ENCODE results near the gene SECISBP2L.
"Not testable (repeated sequence)": the region's sequence is repeated elsewhere in the genome, so short reads cannot be mapped to it uniquely, and the experiment has no call there.

The SECISBP2L gene

DNA sequence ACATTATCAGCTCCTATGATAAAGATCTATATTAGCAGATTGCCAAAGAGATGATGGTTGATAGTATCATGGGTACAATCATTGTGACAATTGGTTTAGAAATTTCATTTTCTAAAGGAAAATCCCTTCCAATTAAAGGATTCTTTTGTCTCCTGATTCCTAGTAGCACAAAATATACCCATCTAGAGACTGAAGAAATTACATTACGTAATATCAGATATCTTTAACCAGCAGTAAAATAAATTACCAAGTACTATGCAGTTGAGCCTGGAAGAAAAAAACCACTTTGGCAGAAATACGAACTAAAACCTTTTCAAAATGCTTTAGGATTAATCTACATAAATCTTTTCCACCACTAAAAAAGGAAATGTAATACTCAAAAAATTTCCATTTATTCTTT, 46.9 kb downstream of the SECISBP2L start:
- no peak for DNase-seq (ENCODE audit: low read depth in 2 of 2)

DNA sequence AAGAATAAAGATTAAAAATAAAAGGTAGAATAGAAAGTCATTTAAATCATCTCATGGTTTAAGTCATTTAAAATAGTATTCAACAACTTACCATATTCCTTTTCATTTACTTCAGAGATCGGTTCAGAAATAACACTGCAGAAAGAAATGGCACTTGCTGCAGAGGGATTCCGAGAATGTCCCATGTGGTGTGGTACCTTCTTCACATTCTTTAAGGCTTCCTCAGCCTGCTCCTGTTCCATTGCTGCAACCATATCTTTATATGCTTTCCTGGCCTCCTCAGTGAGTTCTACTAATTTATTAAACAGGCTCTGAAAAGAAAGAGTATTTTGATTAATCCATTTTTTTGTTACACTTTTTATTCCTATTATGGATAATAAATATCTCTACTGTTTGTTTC, 50.0 kb downstream of the SECISBP2L start:
- DNase-seq (ENCODE audit: low read depth in 2 of 2) = no peak

GRCh38 chr15:48993380-48993779, 52.9 kb downstream of the SECISBP2L start:
- DNase-seq (ENCODE audit: low read depth in 2 of 2) = no peak

DNA sequence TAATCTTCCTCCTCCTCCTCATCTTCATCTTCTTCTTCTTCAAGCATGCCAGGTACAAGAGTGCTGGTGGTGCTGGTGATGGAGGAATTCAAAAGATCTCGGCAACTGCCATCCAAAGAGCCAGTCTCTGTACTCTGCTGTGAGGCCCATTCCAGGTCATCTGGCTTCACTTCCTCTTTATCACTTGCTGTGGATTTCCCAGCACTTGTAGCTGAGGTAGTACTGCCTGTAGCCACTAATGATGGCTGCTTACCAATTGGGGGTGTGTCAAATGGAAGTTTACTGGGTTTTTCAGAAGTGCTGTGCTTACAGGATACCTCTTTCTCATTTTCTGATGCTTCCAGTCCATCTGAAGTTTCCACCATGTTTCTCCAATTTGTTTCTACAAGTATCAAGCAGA, 53.7 kb downstream of the SECISBP2L start:
- no peak for DNase-seq (ENCODE audit: low read depth in 2 of 2)

DNA sequence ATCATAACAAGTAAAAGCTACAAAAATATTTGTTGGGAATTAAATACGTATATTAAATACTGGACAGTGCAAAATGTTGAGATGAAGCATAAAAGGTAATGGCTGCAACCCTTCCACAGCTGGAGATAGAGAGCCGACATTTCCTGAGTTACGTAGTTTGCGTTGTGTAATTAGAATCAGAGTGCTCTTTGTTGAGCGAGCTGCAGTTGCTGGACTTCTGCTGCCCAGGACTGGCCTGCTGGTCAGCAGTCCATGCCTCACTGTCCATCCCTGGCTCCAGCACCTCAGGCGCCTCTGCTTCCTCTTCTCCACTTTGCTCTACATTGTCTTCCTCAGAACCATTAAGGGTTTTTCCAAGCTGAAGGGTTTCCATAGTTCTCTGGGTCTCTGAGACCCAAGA, 54.1 kb downstream of the SECISBP2L start:
- DNase-seq (ENCODE audit: low read depth in 2 of 2) = no peak

GRCh38 chr15:48989170-48989569, 57.1 kb downstream of the SECISBP2L start:
- no peak for DNase-seq (ENCODE audit: low read depth in 2 of 2)

- no peak for DNase-seq (ENCODE audit: low read depth in 2 of 2)
Observed at GRCh38 chr15:48987142-48987541, 59.1 kb downstream of the SECISBP2L start.

DNA sequence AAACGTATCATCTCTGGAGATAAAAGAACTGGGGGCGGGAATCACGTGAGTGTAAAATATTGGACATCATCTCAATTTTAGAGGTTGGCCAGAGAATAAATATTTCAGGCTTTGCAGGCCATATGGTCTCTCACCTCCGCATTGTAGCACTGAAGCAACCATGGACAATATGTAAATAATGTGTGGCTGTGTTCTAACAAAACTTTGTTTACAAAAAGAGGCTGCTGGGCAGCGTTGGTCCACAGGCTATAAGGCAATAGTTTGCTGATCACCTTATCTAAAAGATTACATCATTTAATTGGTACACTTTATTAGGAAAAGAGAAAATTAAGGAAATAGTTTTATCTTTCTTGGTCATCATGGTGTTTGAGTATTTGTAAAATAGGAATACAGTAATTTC, 60.0 kb downstream of the SECISBP2L start:
- DNase-seq (ENCODE audit: low read depth in 2 of 2) = no peak

GRCh38 chr15:48985516-48985915, 60.7 kb downstream of the SECISBP2L start:
- DNase-seq (ENCODE audit: low read depth in 2 of 2) = no peak

DNA sequence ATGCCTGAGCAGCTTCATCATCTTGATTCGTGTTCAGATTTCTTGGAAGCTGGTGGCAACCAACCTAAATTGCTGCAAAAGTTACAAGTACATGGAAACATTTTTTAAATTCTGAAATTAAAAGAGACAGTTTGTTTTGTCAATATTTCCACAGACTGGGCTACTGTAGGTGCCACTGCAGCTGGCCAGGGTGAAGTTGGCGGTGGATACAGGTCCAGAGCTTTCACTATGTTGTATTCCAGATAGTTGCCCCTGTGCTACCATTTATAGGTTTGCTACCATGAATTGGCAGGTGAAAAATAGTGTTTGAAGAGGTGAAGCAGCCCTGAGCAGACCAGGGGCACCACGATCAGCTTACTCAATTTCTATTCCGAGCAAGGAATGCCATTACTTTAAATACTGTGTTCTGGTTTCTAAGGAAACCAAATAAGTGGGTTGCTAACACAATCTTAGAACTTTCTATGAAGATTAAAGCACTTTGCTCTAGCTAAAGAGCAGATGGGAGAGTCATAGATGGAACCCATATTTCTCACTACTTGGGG, 61.4 kb downstream of the SECISBP2L start:
- DNase-seq (ENCODE audit: low read depth in 2 of 2) = no peak

- no peak for DNase-seq (ENCODE audit: low read depth in 2 of 2)
Observed at GRCh38 chr15:48984021-48984710, 62.1 kb downstream of the SECISBP2L start.

GRCh38 chr15:48983300-48983699, 62.9 kb downstream of the SECISBP2L start:
- DNase-seq (ENCODE audit: low read depth in 2 of 2) = no peak

GRCh38 chr15:48981941-48982340, 64.3 kb downstream of the SECISBP2L start:
- DNase-seq (ENCODE audit: low read depth in 2 of 2) = no peak

- DNase-seq (ENCODE audit: low read depth in 2 of 2) = no peak
Observed at GRCh38 chr15:48978638-48979037, 67.6 kb downstream of the SECISBP2L start.

DNA sequence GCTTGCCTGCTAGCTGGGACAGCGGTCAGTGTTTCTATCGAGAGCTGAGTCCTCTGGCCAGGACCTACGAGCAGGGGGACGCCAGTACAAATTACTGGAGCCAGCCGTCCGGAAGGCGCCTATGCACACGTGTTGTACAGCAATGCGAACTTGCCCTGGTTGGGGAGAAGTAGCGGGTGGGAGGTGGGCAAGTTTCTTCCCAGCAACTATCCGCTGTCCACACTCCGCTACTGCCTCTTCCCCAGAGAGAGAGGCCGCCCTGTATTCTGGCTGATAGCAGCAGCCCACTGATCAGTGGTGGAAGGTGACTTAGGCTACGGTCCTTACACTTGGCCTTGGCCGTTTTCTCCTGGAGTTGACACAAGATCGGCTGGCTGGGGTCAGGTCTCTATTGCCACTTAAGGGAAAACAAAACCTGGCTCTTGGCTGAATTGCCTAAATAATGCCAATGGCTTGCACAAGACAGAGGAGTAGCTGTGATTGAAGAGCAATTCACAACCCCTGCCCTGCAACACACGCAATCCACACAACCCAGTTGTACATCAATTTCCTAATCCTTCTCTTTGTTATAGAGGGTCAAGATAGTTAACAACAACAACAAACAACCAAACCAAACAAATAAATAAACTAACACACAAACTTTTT, 69.7 kb downstream of the SECISBP2L start:
- DNase-seq (ENCODE audit: low read depth in 2 of 2) = no peak

- DNase-seq (ENCODE audit: low read depth in 2 of 2) = peak; percentile 60 to 72
Observed at GRCh38 chr15:48975472-48976419, 70.5 kb downstream of the SECISBP2L start.

- no peak for DNase-seq (ENCODE audit: low read depth in 2 of 2)
Observed at GRCh38 chr15:48974882-48975281, 71.4 kb downstream of the SECISBP2L start.

DNA sequence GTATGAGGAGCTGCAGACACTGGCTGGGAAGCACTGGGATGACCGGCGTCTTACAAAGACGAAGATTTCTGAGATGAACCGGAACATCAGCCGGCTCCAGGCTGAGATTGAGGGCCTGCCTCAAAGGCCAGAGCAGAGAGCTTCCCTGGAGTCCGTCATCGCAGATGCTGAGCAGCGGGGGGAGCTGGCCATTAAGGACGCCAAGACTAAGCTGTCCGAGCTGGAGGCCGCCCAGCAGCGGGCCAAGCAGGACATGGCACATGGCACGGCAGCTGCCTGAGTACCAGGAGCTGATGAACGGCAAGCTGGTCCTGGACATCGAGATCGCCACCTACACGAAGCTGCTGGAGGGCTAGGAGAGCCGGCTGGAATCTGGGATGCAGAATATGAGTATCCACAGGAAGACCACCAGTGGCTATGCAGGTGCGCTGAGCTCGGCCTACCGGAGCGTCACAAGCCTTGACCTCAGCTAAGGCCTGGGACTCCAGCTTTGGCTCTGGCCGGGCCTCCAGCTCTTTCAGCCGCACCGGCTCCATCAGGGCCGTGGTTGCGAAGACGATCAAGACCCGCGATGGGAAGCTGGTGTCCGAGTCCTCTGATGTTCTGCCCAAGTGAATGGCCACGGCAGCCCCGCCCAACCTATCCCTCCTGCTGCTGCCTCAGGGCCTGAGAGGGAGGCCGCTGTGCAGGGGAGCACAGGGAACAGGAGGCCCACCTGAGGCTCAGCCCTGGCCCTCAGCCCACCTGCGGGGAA, 73.3 kb downstream of the SECISBP2L start:
- no peak for DNase-seq (ENCODE audit: low read depth in 2 of 2)

GRCh38 chr15:48970926-48971325, 75.3 kb downstream of the SECISBP2L start:
- not testable (repeated sequence) for DNase-seq (ENCODE audit: low read depth in 2 of 2)

DNA sequence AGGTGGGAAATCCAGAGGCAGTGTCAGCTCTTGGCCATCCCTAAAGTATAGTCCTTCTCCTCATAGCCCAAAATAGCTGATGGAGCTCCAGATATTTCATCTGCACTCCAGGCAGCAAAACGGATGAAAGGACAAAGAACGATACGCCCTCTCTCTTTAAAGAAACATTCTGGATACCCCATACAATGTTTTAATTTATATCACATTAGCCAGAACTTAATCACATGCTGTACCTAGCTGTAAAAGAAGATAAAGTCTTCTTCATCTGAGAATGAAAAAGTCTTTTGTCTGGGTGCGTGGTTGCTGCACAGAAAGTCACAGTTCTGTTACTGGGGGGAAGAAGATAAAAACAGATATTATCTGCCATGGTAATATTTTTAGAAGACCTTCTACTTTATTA, 78.2 kb downstream of the SECISBP2L start:
- DNase-seq (ENCODE audit: low read depth in 2 of 2) = no peak

- no peak for DNase-seq (ENCODE audit: low read depth in 2 of 2)
Observed at GRCh38 chr15:48967336-48967735, 78.9 kb downstream of the SECISBP2L start.
